ENCODE measurements around the gene SELENON.

GRCh38 chr1:25804244-25804963, 4.4 kb downstream of the SELENON start:
- no peak for TF ChIP-seq CTCF (IDR thresholded peaks at IDR 0.05; ENCODE audit: insufficient read depth, low read depth, low read length)
- TF ChIP-seq EZH2 (IDR thresholded peaks at IDR 0.05; ENCODE audit: insufficient read depth, low read length): no peak
